ENCODE measurements around the gene RNF212. TPM values are rescaled to one million over a fixed set of nuclear protein-coding genes. Genes with fewer than 3 reads are reported as not detected.

RNF212 gene
- total and polyA plus RNA-seq, 9 of the 15 experiments (the other 6 are each of a cell fraction or from before 2014, with no cell fraction given) = 0.04 TPM; not detected in 8

DNA sequence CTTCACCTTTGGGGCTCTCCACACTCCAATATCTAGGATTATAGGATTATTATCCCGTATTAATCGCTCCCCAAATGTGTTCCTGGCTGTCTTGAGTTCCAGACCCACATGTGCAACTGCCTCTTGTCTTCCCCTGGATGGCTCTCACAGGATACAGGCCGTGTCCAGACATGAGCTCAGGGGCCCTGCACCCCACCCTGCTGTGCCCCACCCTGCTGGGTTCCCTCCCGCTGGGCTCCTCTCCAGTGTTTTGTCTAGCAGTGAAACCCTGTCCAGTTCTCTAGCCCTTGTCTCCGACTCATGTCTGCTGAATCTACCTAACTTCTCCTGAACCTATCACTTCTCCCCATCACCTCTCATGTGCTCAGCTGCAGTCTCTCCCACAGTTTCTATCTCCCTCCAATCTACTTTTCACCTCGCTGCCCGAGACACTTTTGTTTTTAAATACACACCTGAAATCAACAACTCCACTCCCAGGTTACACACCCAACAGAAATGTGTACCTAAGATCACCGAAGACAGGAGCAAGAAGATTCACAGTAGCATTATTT is 2.0 kb downstream of the RNF212 start:
- in situ Hi-C loops (cut with MboI) = no loop called here
- no peak overlapping the region for H3K4me3 ChIP-seq
- peaks cover 29 to 47% of the 10 kb centered on the region in 2 experiments for H3K27me3 ChIP-seq (ENCODE audit: control insufficient read depth in 2 of 2, insufficient read depth in 2 of 2, low read length in 2 of 2)
- H3K4me2 ChIP-seq (ENCODE audit: insufficient read depth, low read length) = no peak overlapping the region
- H4K20me1 ChIP-seq (replicated peaks; ENCODE audit: control insufficient read depth, insufficient read depth, low read length) = no peaks in the 10 kb centered on the region
- ATAC-seq (no peak), DNase-seq (ENCODE audit: extremely low read depth in 1 of 4, low spot score in 3 of 4) (no peak), FAIRE-seq (no peak)
- H3K27ac ChIP-seq (ENCODE audit: extremely low read depth, low read depth, low read length) = no peak overlapping the region
- intact Hi-C loops (cut with micrococcal nuclease) = no loop called here
- H3K79me2 ChIP-seq (ENCODE audit: control insufficient read depth, insufficient read depth, low read length) = no peaks in the 10 kb centered on the region
- H3K9me1 ChIP-seq (ENCODE audit: control insufficient read depth, insufficient read depth, low read length) = no peaks in the 10 kb centered on the region
- no peaks in the 10 kb centered on the region for H3K9me3 ChIP-seq (replicated peaks; ENCODE audit: control insufficient read depth, insufficient read depth, low read depth, low read length)
- 0% methylated on average over 8 of the region's 8 CpGs for WGBS (ENCODE audit: insufficient coverage, low coverage, missing lambda C conversion rate)
- CTCF ChIA-PET (ENCODE audit: low intra/inter-chr PET ratio) = interaction anchor here (0.7 kb wide), 1 partner anchor 1083 kb away, joined by 3 read pairs; no protein-coding TSS in a partner anchor
- no peak overlapping the region for H2AFZ ChIP-seq (ENCODE audit: low read depth, low read length)
- POLR2A ChIA-PET = no interaction called here
- no TSS peak for BruUV-seq (replicated peaks)
- TF ChIP-seq TARDBP (IDR thresholded peaks at IDR 0.05) (no peak), ZNF184 (CRISPR knock-in tag; IDR thresholded peaks at IDR 0.05) (no peak), FOXK1 (CRISPR knock-in tag; IDR thresholded peaks at IDR 0.05; ENCODE audit: borderline replicate concordance) (no peak), ZNF830 (CRISPR knock-in tag; IDR thresholded peaks at IDR 0.05) (no peak), ERF (CRISPR knock-in tag; IDR thresholded peaks at IDR 0.05) (no peak), NFE2L1 (tag; IDR thresholded peaks at IDR 0.05; ENCODE audit: borderline replicate concordance, low read depth) (no peak), ZNF212 (CRISPR knock-in tag; IDR thresholded peaks at IDR 0.05) (no peak), BCL6 (CRISPR knock-in tag; IDR thresholded peaks at IDR 0.05) (no peak), OTX1 (CRISPR knock-in tag; IDR thresholded peaks at IDR 0.05) (no peak), TRIM24 (IDR thresholded peaks at IDR 0.05) (no peak)
- TF ChIP-seq, protein P1, sequence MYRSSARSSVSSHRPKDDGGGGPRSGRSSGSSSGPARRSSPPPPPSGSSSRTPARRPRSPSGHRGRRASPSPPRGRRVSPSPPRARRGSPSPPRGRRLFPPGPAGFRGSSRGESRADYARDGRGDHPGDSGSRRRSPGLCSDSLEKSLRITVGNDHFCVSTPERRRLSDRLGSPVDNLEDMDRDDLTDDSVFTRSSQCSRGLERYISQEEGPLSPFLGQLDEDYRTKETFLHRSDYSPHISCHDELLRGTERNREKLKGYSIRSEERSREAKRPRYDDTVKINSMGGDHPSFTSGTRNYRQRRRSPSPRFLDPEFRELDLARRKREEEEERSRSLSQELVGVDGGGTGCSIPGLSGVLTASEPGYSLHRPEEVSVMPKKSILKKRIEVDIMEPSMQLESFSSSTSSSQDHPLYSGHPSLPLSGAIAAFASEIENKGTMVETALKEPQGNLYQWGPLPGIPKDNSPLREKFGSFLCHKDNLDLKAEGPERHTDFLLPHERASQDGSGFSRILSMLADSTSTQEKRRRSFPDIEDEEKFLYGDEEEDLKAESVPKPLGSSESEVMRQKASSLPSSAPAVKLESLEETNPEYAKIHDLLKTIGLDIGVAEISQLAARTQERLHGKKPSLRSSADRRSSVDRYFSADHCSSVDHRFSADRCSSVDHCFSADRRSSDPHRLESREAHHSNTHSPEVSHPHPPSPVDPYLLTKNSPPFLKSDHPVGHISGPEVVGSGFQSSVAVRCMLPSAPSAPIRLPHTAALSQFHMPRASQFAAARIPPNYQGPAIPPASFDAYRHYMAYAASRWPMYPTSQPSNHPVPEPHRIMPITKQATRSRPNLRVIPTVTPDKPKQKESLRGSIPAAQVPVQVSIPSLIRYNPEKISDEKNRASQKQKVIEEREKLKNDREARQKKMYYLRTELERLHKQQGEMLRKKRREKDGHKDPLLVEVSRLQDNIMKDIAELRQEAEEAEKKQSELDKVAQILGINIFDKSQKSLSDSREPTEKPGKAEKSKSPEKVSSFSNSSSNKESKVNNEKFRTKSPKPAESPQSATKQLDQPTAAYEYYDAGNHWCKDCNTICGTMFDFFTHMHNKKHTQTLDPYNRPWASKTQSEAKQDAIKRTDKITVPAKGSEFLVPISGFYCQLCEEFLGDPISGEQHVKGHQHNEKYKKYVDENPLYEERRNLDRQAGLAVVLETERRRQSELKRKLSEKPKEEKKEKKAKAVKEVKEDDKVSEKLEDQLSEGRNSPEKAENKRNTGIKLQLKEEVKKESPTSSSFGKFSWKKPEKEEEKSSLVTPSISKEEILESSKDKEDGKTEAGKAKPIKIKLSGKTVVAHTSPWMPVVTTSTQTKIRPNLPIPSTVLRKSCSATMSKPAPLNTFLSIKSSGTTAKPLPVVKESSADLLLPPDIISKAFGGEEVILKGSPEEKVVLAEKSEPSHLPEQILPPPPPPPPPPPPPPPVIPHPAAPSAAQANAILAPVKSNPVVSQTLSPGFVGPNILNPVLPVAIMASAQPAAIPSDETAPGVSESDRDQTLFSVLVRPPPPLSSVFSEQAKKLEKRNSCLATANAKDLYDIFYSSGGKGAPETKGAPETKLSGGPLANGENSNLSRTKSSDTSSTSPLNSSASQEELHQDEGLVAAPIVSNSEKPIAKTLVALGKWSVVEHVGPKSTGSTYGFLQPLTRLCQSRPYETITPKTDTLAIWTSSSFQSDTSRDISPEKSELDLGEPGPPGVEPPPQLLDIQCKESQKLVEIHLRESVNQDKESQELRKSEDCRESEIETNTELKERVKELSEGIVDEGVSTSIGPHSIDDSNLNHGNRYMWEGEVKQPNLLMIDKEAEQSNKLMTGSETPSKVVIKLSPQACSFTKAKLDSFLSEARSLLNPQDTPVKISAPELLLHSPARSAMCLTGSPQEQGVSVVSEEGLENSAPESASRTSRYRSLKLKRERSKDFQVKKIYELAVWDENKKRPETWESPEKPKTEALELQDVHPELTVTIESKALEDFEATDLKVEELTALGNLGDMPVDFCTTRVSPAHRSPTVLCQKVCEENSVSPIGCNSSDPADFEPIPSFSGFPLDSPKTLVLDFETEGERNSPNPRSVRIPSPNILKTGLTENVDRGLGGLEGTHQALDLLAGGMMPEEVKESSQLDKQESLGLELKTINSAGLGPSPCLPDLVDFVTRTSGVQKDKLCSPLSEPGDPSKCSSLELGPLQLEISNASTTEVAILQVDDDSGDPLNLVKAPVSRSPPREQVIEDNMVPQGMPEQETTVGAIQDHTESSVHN (IDR thresholded peaks at IDR 0.05; ENCODE audit: borderline replicate concordance in 1 of 2, low read depth in 1 of 2) = no peak
- TF ChIP-seq, protein P2, sequence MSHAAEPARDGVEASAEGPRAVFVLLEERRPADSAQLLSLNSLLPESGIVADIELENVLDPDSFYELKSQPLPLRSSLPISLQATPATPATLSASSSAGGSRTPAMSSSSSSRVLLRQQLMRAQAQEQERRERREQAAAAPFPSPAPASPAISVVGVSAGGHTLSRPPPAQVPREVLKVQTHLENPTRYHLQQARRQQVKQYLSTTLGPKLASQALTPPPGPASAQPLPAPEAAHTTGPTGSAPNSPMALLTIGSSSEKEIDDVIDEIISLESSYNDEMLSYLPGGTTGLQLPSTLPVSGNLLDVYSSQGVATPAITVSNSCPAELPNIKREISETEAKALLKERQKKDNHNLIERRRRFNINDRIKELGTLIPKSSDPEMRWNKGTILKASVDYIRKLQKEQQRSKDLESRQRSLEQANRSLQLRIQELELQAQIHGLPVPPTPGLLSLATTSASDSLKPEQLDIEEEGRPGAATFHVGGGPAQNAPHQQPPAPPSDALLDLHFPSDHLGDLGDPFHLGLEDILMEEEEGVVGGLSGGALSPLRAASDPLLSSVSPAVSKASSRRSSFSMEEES (CRISPR knock-in tag; IDR thresholded peaks at IDR 0.05) = no peak
- H3K36me3 ChIP-seq (ENCODE audit: control insufficient read depth, insufficient read depth, low read length) = no peaks in the 10 kb centered on the region
- H3K4me1 ChIP-seq (replicated peaks in 1 of 2; ENCODE audit: control insufficient read depth in 2 of 2, insufficient read depth in 2 of 2, low read length in 2 of 2) = peaks cover 0 to 3% of the 10 kb centered on the region in 2 experiments; a peak in 1 of 5 replicates
- no peak overlapping the region for H3K9ac ChIP-seq (ENCODE audit: insufficient read depth in 1 of 2, low read depth in 2 of 2, low read length in 2 of 2)

Measured in K562 (cell line).